Measurements from ENCODE around the gene SCN2B. TPM values are rescaled to one million over a fixed set of nuclear protein-coding genes. Genes with fewer than 3 reads are reported as not detected.

Gene SCN2B
- total and polyA plus RNA-seq, 2 of the 4 experiments (the other 2 are of a cell fraction): under 0.01 to 0.05 TPM

DNA sequence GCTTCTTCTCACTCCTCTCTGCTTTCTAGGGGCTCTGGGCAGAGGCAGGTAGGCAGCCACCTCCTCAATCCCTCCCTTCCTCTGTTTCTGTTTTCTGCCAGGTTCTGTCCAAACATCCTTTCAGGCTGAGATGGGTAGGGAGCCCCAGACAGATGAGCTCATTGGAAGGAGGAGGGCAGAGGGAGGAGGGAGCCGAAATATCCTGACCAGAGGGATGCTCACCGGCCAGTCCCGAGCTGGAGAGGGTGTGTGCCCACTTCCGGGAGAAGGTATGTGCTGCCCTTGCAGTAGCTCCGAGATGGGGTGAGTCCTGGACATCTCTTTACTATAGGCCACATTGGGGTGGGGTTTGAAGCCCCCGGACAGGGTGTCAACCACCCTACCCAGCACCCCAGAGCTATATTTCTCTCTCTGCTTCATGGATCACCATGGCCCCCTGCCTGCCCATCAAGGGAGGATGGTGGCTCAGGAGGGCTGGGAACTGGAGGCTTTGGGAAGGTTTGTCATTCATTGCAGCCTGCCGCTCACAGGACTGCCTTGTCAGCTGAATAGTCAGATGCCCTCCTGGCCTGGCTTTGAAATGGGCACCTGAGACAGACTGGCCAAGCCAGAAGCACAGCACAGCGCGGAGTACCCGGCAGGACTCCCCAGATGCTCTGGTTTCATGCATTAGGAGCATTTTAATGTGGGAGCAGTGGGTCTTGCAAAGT lies 19.1 kb downstream of the SCN2B start:
- DNase-seq: no peak
- ChIA-PET CTCF (no interaction called here), POLR2A (ENCODE audit: unreplicated experiment) (no interaction called here)
- Histone ChIP-seq H2AK5ac (ENCODE audit: low read depth, low read length) (no peak overlapping the region), H3K14ac (replicated peaks; ENCODE audit: low read depth, low read length) (no peak overlapping the region), H2BK15ac (ENCODE audit: low read depth, low read length) (no peak overlapping the region), H3K23ac (ENCODE audit: low read depth, low read length) (no peak overlapping the region), H3K4me2 (ENCODE audit: low read depth, low read length) (no peak overlapping the region), H3K56ac (ENCODE audit: extremely low read depth, insufficient read depth, low read length) (no peak overlapping the region), H3K18ac (ENCODE audit: low read depth, low read length) (no peak overlapping the region), H2AK9ac (replicated peaks; ENCODE audit: low read depth, low read length, poor library complexity) (no peak overlapping the region), H4K20me1 (ENCODE audit: insufficient read depth, low read length) (no peaks in the 10 kb centered on the region), H2AFZ (replicated peaks; ENCODE audit: low read length, poor library complexity) (no peak overlapping the region), H4K8ac (ENCODE audit: low read depth in 2 of 2, low read length in 2 of 2) (no peak overlapping the region), H2BK20ac (ENCODE audit: low read depth, low read length) (no peak overlapping the region), H3K36me3 (ENCODE audit: control insufficient read depth, insufficient read depth, low read length) (no peaks in the 10 kb centered on the region), H3K27me3 (ENCODE audit: control insufficient read depth, insufficient read depth, low read length) (peaks cover 84% of the 10 kb centered on the region), H3K79me1 (ENCODE audit: low read depth in 1 of 2, low read length in 2 of 2) (no peaks in the 10 kb centered on the region), H2BK120ac (ENCODE audit: low read depth, low read length) (no peak overlapping the region), H4K5ac (ENCODE audit: low read depth, low read length) (no peak overlapping the region), H2BK5ac (ENCODE audit: low read depth, low read length, poor library complexity, severe bottlenecking) (no peak overlapping the region), H3K9me1 (ENCODE audit: insufficient read depth, low read length) (no peaks in the 10 kb centered on the region), H3K9me3 (ENCODE audit: control insufficient read depth, insufficient read depth, low read length) (no peaks in the 10 kb centered on the region), H3K4me1 (ENCODE audit: control insufficient read depth, insufficient read depth, low read length) (no peaks in the 10 kb centered on the region; the same call in 1 of the 2 replicates), H3K4ac (ENCODE audit: low read depth, low read length) (no peak overlapping the region), H3K27ac (ENCODE audit: insufficient read depth, low read length) (no peak overlapping the region), H4K91ac (ENCODE audit: insufficient read depth, low read depth, low read length) (no peak overlapping the region), H3K4me3 (ENCODE audit: insufficient read depth, low read depth, low read length) (no peak overlapping the region), H3K9ac (ENCODE audit: low read depth, low read length) (no peak overlapping the region)
- dilution Hi-C loops (cut with HindIII; ENCODE audit: low sequenced_read_pairs, unreplicated experiment) (no loop called here), in situ Hi-C loops (cut with MboI; ENCODE audit: low sequenced_read_pairs) (no loop called here), intact Hi-C loops (cut with micrococcal nuclease) (no loop called here)
- no TSS peak for BruUV-seq (replicated peaks)
- TF ChIP-seq CHD1 (IDR thresholded peaks at IDR 0.05; ENCODE audit: low read depth, low read length) (no peak), MXI1 (IDR thresholded peaks at IDR 0.05; ENCODE audit: borderline replicate concordance, low read depth, low read length) (no peak), NFE2L2 (IDR thresholded peaks at IDR 0.05; ENCODE audit: low read depth, low read length) (no peak), FOS (IDR thresholded peaks at IDR 0.05; ENCODE audit: low read depth, low read length) (no peak), MAZ (IDR thresholded peaks at IDR 0.05; ENCODE audit: borderline replicate concordance, low read depth, low read length) (no peak), SMC3 (IDR thresholded peaks at IDR 0.05; ENCODE audit: low read depth, low read length) (no peak), POLR2A (IDR thresholded peaks at IDR 0.05; ENCODE audit: low read depth, low read length) (no peak), CEBPB (IDR thresholded peaks at IDR 0.05; ENCODE audit: low read depth, low read length) (no peak), BHLHE40 (IDR thresholded peaks at IDR 0.05; ENCODE audit: low read depth, low read length) (no peak), RFX5 (IDR thresholded peaks at IDR 0.05; ENCODE audit: low read depth, low read length) (no peak), RCOR1 (IDR thresholded peaks at IDR 0.05; ENCODE audit: insufficient replicate concordance, low read length) (no peak), RAD21 (IDR thresholded peaks at IDR 0.05; ENCODE audit: low read length) (no peak), MAFK (IDR thresholded peaks at IDR 0.05; ENCODE audit: low read depth, low read length) (no peak)
- TF ChIP-seq, protein P1, sequence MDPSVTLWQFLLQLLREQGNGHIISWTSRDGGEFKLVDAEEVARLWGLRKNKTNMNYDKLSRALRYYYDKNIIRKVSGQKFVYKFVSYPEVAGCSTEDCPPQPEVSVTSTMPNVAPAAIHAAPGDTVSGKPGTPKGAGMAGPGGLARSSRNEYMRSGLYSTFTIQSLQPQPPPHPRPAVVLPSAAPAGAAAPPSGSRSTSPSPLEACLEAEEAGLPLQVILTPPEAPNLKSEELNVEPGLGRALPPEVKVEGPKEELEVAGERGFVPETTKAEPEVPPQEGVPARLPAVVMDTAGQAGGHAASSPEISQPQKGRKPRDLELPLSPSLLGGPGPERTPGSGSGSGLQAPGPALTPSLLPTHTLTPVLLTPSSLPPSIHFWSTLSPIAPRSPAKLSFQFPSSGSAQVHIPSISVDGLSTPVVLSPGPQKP (IDR thresholded peaks at IDR 0.05; ENCODE audit: borderline replicate concordance, low read depth, low read length): no peak
- TF ChIP-seq, protein P2, sequence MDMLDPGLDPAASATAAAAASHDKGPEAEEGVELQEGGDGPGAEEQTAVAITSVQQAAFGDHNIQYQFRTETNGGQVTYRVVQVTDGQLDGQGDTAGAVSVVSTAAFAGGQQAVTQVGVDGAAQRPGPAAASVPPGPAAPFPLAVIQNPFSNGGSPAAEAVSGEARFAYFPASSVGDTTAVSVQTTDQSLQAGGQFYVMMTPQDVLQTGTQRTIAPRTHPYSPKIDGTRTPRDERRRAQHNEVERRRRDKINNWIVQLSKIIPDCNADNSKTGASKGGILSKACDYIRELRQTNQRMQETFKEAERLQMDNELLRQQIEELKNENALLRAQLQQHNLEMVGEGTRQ (IDR thresholded peaks at IDR 0.05; ENCODE audit: low read depth, low read length): no peak
- TF ChIP-seq, protein P3, sequence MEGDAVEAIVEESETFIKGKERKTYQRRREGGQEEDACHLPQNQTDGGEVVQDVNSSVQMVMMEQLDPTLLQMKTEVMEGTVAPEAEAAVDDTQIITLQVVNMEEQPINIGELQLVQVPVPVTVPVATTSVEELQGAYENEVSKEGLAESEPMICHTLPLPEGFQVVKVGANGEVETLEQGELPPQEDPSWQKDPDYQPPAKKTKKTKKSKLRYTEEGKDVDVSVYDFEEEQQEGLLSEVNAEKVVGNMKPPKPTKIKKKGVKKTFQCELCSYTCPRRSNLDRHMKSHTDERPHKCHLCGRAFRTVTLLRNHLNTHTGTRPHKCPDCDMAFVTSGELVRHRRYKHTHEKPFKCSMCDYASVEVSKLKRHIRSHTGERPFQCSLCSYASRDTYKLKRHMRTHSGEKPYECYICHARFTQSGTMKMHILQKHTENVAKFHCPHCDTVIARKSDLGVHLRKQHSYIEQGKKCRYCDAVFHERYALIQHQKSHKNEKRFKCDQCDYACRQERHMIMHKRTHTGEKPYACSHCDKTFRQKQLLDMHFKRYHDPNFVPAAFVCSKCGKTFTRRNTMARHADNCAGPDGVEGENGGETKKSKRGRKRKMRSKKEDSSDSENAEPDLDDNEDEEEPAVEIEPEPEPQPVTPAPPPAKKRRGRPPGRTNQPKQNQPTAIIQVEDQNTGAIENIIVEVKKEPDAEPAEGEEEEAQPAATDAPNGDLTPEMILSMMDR (conservative IDR thresholded peaks at IDR 0.05; ENCODE audit: low read depth, low read length): no peak
- 51% methylated on average over 3 of the region's 10 CpGs; no CpG with 5 or more reads in 1 of the 2 experiments for WGBS, 2 experiments (ENCODE audit: extremely low coverage in 2 of 2, insufficient read length in 1 of 2)
- ATAC-seq (ENCODE audit: low read depth): no peak

Data from IMR-90 (cell line).